ENCODE data around the gene RYK.

The RYK gene

DNA sequence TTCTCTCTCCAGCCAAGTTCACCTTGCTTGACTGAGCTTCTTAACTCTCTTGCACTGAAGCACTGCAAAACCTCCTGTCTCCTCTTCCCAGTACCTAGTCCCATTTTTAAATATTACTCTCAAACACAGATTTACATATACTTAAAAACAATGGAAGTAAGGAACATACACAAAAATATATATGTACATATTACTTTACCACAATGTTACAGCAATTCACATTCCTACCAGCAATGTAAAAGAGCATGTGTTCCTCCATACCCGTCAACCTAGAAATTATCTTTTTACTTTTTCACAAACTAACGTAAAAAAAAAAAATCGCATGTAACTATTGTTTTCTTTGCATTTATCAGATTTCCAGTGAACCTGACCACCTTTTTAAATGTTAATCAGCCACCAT, 60.4 kb downstream of the RYK start:
- TF ChIP-seq, protein P1, sequence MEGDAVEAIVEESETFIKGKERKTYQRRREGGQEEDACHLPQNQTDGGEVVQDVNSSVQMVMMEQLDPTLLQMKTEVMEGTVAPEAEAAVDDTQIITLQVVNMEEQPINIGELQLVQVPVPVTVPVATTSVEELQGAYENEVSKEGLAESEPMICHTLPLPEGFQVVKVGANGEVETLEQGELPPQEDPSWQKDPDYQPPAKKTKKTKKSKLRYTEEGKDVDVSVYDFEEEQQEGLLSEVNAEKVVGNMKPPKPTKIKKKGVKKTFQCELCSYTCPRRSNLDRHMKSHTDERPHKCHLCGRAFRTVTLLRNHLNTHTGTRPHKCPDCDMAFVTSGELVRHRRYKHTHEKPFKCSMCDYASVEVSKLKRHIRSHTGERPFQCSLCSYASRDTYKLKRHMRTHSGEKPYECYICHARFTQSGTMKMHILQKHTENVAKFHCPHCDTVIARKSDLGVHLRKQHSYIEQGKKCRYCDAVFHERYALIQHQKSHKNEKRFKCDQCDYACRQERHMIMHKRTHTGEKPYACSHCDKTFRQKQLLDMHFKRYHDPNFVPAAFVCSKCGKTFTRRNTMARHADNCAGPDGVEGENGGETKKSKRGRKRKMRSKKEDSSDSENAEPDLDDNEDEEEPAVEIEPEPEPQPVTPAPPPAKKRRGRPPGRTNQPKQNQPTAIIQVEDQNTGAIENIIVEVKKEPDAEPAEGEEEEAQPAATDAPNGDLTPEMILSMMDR (IDR thresholded peaks at IDR 0.05) = no peak

DNA sequence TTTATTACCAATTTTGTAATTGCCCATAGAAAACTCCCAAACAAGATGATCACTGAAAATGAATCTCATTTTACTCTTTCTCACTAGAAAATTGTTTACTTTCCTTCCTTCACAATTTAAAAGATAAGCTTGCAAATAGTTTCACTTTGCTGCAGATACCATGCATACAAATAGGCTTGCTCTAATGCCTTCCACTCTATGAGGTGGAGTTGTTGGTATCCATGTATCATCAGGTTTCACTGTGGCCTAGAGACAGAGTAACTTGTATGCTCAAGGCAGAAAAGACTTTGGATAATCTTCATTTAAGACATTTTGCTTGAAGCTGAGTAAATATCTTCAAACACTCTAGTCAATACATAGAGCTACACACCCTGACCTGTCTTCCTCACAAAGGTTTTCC, 60.8 kb downstream of the RYK start:
- TF ChIP-seq, protein P1 (IDR thresholded peaks at IDR 0.05) = no peak

DNA sequence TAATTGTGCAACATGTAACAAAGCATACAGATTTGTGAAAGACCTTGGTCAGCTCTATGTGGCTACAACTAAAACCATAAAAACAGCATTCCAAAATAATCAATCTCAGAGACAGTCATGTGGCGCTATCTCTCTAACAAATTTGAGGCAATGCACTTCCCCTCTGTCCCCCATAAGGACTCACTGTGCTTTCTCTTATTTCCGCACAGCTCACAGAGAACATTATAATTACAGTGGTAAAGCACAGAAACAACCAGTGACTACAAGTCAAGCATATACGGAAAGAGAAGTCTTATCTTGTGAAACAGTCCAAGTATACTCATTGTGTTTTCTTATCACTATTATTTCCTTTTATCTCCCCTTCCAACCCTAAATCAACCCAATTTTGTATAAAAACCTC, 64.3 kb downstream of the RYK start:
- TF ChIP-seq, protein P1 (IDR thresholded peaks at IDR 0.05) = no peak

DNA sequence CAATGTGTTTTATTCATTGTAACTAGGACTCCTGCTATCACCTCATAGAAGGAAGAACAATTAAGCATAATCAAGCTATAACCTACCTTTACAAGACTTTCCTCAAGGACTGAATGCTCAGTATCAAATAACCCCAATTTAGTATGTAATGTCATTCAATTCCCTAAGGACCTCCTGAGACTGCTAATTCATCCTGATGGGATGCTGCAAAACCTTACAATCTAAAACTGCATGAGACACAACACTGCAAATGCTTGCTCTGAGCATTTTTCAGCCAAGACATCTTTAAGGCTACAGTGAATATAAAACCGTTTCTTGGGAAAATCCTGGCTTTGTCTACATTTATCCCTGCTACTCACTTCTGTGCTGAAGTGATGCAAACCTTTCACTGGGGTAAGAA, 69.9 kb downstream of the RYK start:
- TF ChIP-seq, protein P1 (IDR thresholded peaks at IDR 0.05) = no peak

DNA sequence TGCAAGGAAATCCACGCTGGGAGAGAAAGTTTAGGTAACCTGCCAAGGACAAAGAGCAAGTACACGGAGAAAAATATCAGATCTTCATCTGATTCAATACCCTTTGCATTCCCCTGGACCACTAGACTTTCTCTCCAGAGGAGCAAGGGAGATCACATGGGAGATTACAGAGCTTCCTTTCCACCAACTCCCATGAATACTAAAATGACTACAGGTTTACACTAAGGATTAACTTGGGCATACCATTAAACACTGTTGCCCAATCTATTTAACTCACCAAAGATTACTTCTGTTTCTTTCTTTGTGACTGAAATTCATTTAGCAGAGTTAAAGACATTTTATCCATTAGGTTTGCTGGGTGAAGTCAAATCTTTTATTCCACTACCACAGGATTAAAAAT, 71.2 kb downstream of the RYK start:
- TF ChIP-seq, protein P1 (IDR thresholded peaks at IDR 0.05) = no peak

DNA sequence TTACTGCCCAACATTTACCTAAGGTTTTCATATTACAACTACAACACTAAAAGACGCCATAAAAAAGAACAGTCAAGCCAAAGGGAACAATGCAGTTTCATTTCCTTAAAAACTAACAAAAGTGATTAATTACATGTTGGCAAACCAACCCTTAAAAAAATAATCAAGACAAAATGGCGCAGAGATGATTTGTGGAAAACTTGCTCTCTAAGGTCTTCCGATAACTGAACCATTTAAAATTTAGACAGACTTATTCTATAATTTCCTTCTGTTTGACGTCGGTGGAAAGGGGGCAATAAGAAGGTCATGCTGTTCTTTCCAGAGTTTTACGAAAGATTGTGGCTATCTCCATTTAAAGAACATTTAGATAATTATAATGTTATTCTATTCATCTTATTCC, 87.6 kb downstream of the RYK start:
- TF ChIP-seq, protein P1 (IDR thresholded peaks at IDR 0.05) = no peak

DNA sequence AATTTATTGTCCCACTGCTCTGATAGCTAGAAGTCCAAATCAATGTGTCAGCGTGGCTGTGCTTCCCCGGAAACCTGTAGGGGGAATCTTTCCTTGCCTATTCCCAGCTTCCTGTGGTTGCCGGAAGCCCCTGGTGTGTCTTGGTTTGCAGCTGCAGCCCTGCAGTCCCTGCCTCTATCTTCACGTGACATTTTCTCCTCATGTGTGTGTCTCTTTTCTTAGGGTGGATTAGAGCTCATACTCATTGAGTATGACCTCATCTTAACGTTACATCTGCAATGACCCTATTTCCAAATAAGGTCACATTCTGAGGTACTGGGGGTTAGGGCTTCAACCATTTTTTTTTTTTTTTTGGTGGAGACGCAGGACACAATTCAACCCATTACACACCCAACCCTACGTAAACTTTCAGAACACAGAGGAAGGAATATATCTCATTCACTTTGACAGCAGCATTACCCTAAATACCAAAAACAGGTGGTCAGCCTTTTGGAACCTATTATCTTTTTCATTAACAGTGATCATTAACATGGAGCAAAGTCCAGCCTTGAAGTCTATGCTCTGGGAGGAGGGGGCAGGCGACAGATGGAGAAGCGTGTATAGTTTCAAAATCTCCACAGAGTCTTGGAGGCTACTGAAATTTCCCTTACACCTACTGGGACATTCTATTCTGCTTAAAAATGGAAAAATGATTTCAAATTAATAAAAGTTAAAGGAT, 88.6 kb downstream of the RYK start:
- TF ChIP-seq, protein P1 (IDR thresholded peaks at IDR 0.05) = no peak

DNA sequence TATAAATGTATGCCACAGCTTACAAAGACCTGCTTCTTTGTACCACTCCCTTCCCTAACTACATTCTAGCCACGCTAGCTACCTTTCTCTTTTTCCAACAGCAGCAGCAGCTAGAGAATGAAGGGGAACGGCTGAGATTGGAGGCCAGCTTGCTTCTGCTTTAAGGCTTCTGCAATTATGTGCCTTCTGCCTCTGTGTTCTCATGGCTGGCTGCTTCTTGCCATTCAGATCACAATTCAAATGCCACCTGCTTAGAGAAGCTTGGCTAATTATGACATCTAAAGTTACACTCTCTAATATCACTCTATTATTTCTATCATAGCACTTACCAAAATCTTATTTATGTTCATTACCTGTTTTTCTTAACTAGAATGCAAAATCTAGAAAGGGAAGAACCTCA, 95.2 kb downstream of the RYK start:
- TF ChIP-seq, protein P1 (IDR thresholded peaks at IDR 0.05) = no peak
